Epithelial cell of proximal tubule (primary cell): ENCODE data around the gene MTAP. TPM values are rescaled to one million over a fixed set of nuclear protein-coding genes. Genes with fewer than 3 reads are reported as not detected.

Source experiments
- DNase-seq: peaks from one replicate; pipeline ENCODE4 v3.0.0-alpha.2; 2011; ENCODE audit warnings: low read depth
- H3K4me3 ChIP-seq: 2 replicates; pipeline ENCODE4 v1.5.1; 2011; ENCODE audit warnings: low read depth, mild to moderate bottlenecking, low read length
- total RNA-seq: library from RNA; depleted of rRNA; stranded (reverse); fragments of >200 nt; gene quantifications from 2 replicates; pipeline ENCODE4 v1.2.3, GENCODE V29; 2015
- TF ChIP-seq, protein P1 (sequence below): conservative IDR thresholded peaks from 2 replicates; pipeline ENCODE4 v1.5.1; 2012; ENCODE audit warnings: low read depth, mild to moderate bottlenecking, low read length

Gene MTAP
- total RNA-seq, 1 donor from 2014 or later, result 34.2 TPM

DNA sequence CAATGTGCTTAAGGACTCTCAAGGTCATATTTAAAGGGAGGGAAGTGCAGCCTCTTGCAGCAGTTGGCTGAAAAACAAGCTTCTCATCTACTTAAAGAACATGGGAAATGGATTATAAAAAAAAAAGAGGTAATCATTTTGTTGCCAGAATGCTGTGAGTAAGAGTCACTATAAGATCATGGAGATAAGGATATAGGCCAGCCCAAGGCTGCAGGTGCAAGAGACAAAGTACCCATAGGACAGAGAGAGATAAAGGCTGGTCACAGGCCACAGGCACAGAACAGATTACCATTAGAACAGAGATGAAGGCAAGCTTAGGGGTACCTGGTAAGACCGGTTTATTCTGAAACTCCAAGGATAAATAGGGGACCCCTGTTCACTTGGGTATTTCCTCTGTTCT, 121.3 kb downstream of the MTAP start:
- TF ChIP-seq, protein P1, sequence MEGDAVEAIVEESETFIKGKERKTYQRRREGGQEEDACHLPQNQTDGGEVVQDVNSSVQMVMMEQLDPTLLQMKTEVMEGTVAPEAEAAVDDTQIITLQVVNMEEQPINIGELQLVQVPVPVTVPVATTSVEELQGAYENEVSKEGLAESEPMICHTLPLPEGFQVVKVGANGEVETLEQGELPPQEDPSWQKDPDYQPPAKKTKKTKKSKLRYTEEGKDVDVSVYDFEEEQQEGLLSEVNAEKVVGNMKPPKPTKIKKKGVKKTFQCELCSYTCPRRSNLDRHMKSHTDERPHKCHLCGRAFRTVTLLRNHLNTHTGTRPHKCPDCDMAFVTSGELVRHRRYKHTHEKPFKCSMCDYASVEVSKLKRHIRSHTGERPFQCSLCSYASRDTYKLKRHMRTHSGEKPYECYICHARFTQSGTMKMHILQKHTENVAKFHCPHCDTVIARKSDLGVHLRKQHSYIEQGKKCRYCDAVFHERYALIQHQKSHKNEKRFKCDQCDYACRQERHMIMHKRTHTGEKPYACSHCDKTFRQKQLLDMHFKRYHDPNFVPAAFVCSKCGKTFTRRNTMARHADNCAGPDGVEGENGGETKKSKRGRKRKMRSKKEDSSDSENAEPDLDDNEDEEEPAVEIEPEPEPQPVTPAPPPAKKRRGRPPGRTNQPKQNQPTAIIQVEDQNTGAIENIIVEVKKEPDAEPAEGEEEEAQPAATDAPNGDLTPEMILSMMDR, result no peak
- H3K4me3 ChIP-seq, result no peak overlapping the region
- no peak for DNase-seq

DNA sequence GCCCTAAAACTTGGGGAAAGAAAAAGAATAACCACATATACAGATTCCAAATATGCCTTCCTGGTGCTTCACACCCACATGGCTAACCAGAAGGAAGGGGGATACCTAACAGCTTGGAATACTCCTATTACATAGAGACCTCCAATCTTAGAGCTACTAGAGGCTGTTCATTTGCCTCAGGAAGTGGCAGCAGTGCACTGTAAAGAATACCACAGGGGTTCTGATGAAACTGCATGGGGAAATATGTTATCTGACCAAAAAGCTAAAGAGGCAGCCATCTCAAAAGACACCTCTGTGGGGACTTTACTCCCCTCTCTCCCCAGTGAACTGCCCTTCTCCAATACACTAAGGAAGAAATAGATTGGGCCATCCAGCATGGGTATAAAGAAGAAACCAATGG, 125.3 kb downstream of the MTAP start:
- DNase-seq, result no peak
- no peak overlapping the region for H3K4me3 ChIP-seq
- TF ChIP-seq, protein P1, result no peak

DNA sequence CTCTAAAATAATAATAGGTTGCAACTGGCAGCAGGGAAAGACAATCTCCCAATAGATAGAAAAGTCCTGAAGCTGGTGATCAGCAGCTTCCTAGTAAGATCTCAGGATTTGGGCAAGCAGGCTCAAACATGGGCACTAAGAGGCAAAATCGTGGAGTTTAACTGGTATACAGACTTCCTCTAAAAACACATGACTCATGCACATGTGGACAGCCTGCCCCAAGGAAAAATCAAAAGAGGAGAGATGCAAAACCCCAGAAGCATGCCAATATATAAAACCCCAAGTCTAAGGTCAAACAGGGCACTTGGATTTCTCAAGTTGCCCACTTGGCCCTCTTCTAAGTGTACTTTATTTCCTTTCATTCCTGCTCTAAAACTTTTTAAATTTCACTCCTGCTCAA, 129.0 kb downstream of the MTAP start:
- TF ChIP-seq, protein P1, result no peak
- no peak overlapping the region for H3K4me3 ChIP-seq

DNA sequence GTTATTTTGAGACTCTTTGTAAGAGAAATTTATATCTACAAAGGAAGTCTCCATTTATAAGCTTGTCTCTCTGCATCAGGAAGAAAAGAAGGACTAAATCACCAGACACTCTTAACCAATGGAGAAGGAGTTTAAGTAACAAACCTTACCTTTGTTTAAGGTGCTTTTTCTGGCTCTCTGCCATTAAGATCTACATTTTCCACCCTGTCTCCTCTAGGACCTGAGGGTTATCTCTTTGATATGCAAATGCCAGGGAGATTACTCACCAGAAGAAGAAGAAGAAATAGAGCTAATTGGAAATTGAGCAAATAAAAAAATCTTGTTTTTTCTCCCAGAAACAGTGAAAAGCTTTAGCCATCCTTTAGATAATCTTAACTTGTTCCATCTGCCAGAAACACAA, 130.8 kb downstream of the MTAP start:
- no peak overlapping the region for H3K4me3 ChIP-seq
- TF ChIP-seq, protein P1, result no peak
- DNase-seq, result no peak

More for the DNA sequence above, 129.0 kb downstream of the MTAP start:
- no peak for DNase-seq

DNA sequence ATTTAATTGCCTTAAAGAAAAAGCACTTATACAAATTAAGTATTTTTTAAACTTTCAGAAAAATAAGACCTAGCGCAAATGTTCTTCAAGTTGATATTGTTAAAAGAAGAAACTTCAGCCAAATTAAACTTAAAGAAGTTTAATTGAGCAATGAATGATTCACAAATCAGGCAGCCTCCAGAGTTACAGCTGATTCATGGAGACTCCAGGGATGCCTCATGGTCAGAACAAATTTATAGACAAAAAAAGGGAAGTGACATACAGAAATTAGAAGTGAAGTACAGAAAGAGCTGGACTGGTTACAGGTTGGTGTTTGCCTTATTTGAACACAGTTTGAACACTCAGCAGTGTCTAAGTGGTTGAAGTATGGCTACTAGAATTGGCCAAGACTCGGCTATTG, 131.4 kb downstream of the MTAP start:
- DNase-seq, result no peak
- H3K4me3 ChIP-seq, result no peak overlapping the region
- TF ChIP-seq, protein P1, result no peak

DNA sequence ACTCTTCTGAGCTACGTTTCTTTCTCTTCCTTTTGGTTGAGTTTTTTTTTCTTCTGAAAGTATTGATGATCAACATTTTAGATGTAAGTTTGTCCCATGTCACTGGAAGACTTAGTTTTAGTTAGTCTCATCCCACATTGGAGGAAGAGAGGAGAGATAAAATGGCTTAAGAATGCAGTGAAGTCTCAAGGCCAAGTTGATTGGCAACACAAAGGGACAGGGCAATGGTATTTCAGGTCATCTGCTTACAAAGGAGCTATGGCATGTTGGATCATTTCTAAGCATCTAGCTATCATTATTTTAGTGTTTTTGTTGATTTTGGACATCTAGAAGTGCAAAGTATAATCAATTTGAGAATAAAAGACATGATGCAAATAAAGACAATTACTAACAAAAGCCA, 133.2 kb downstream of the MTAP start:
- no peak overlapping the region for H3K4me3 ChIP-seq
- DNase-seq, result no peak
- TF ChIP-seq, protein P1, result no peak

DNA sequence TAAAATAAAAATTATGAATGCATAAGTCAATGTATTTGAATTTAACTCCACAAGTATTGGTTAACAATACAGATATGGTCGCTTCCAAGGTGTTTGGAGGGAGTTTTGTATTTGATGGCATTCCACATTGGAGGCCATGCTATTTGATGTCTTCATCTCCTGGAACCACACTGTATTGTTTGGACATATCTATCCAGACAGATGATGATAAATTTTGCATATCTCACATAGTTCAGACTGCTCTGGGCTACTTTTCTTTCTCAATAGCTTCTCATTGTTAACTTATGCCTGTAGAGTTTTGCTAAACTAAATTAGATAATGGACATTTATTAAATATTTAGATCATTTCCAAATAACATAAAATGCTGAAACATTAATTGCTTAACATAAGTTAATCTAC, 133.7 kb downstream of the MTAP start:
- no peak overlapping the region for H3K4me3 ChIP-seq
- TF ChIP-seq, protein P1, result no peak
- no peak for DNase-seq
